ENCODE data around the gene AKAP13. TPM values are rescaled to one million over a fixed set of nuclear protein-coding genes. Genes with fewer than 3 reads are reported as not detected.

AKAP13 gene
- total and polyA plus RNA-seq, 7 donors = 21.6 to 142 (median 98.5) TPM

GRCh38 chr15:85507114-85507513, 126.7 kb downstream of the AKAP13 start:
- Histone ChIP-seq H3K27ac (no peak overlapping the region), H3K4me1 (peaks cover 0 to 6% (median 0%) of the 10 kb centered on the region in 4 donors), H3K36me3 (no peaks in the 10 kb centered on the region), H3K27me3 (no peaks in the 10 kb centered on the region), H3K9me3 (no peaks in the 10 kb centered on the region), H3K4me3 (no peak overlapping the region)
- intact Hi-C loops (cut with DNase I) = loop anchor here (10.0 kb wide), 1 partner anchor 328 kb away; no protein-coding TSS in a partner anchor
- TF ChIP-seq POLR2AphosphoS5 (IDR thresholded peaks at IDR 0.05) (no peak), EP300 (IDR thresholded peaks at IDR 0.05) (no peak), CTCF (IDR thresholded peaks at IDR 0.05) (no peak), POLR2A (IDR thresholded peaks at IDR 0.05) (no peak)
- WGBS, 2 donors = 84 to 94% methylated on average over 2 of the region's 2 CpGs
- no peak for DNase-seq

- Histone ChIP-seq H3K4me3 (no peak overlapping the region), H3K27me3 (no peaks in the 10 kb centered on the region), H3K36me3 (no peaks in the 10 kb centered on the region), H3K4me1 (peaks cover 0 to 5% (median 0%) of the 10 kb centered on the region in 4 donors), H3K9me3 (no peaks in the 10 kb centered on the region), H3K27ac (peak overlapping the region in 1 of 4 donors; percentile 55)
- intact Hi-C loops (cut with DNase I) = loop anchor here (10.0 kb wide), 1 partner anchor 325 kb away; no protein-coding TSS in a partner anchor
- WGBS, 2 donors = 92 to 93% methylated on average over 3 of the region's 3 CpGs
- no peak for TF ChIP-seq EP300 (IDR thresholded peaks at IDR 0.05)
- no peak for DNase-seq
Measured at GRCh38 chr15:85509973-85510372, 129.6 kb downstream of the AKAP13 start.

GRCh38 chr15:85514413-85514812, 134.0 kb downstream of the AKAP13 start:
- WGBS, 2 donors = 57 to 73% methylated on average over 3 of the region's 3 CpGs
- no peak for DNase-seq
- no peaks in the 10 kb centered on the region for H3K36me3 ChIP-seq
- no peak overlapping the region for H3K27ac ChIP-seq
- peaks cover 0 to 8% (median 3%) of the 10 kb centered on the region in 4 donors for H3K4me1 ChIP-seq
- no peak overlapping the region for H3K4me3 ChIP-seq
- H3K27me3 ChIP-seq = no peaks in the 10 kb centered on the region
- H3K9me3 ChIP-seq = no peaks in the 10 kb centered on the region
- intact Hi-C loops (cut with DNase I) = no loop called here
- TF ChIP-seq CTCF (IDR thresholded peaks at IDR 0.05) (no peak), POLR2A (IDR thresholded peaks at IDR 0.05) (no peak), POLR2AphosphoS5 (IDR thresholded peaks at IDR 0.05) (no peak), EP300 (IDR thresholded peaks at IDR 0.05) (no peak)

GRCh38 chr15:85515212-85515611, 134.8 kb downstream of the AKAP13 start:
- Histone ChIP-seq H3K4me1 (peaks cover 0 to 12% (median 5%) of the 10 kb centered on the region in 4 donors), H3K36me3 (no peaks in the 10 kb centered on the region), H3K9me3 (no peaks in the 10 kb centered on the region), H3K27ac (no peak overlapping the region), H3K4me3 (no peak overlapping the region), H3K27me3 (no peaks in the 10 kb centered on the region)
- TF ChIP-seq POLR2A (IDR thresholded peaks at IDR 0.05) = no peak
- TF ChIP-seq EP300 (IDR thresholded peaks at IDR 0.05) = no peak
- TF ChIP-seq CTCF (IDR thresholded peaks at IDR 0.05) = no peak
- no peak for TF ChIP-seq POLR2AphosphoS5 (IDR thresholded peaks at IDR 0.05)
- no peak for DNase-seq
- intact Hi-C loops (cut with DNase I) = no loop called here
- 21 to 60% methylated on average over 4 of the region's 4 CpGs for WGBS, 2 donors

GRCh38 chr15:85517086-85517485, 136.7 kb downstream of the AKAP13 start:
- 90 to 95% methylated on average over 1 of the region's 1 CpG for WGBS, 2 donors
- DNase-seq = no peak
- no peaks in the 10 kb centered on the region for H3K9me3 ChIP-seq
- no peaks in the 10 kb centered on the region for H3K27me3 ChIP-seq
- intact Hi-C loops (cut with DNase I) = no loop called here
- H3K4me1 ChIP-seq = peaks cover 0 to 12% (median 5%) of the 10 kb centered on the region in 4 donors
- H3K36me3 ChIP-seq = no peaks in the 10 kb centered on the region
- TF ChIP-seq POLR2AphosphoS5 (IDR thresholded peaks at IDR 0.05) (no peak), EP300 (IDR thresholded peaks at IDR 0.05) (no peak), CTCF (IDR thresholded peaks at IDR 0.05) (no peak), POLR2A (IDR thresholded peaks at IDR 0.05) (no peak)
- H3K4me3 ChIP-seq = no peak overlapping the region
- no peak overlapping the region for H3K27ac ChIP-seq
